Gastroesophageal sphincter (tissue), 3 donors: Measurements from ENCODE around the gene GPR153.

ENCODE experiments used
- POLR2A ChIP-seq, 2 donors: fragments of 450-650 bp; IDR thresholded peaks; one replicate each; pipeline ENCODE4 v1.6.1; 2017; ENCODE audit warnings: antibody characterized with exemption in 2 of 2, mild to moderate bottlenecking in 2 of 2, moderate library complexity in 1 of 2
- POLR2AphosphoS5 ChIP-seq: sonication (generic); formaldehyde crosslinking; IDR thresholded peaks from one replicate; pipeline ENCODE4 v1.6.1; 2017; ENCODE audit warnings: antibody characterized with exemption
- TF ChIP-seq, protein P1 (sequence below), 4 experiments: fragments of 200-600 bp in 2 of 4; fragments of 450-650 bp in 2 of 4; sonication (generic) in 1 of 4; IDR thresholded peaks; one replicate each; pipeline ENCODE4 v1.5.1; 2017 to 2019; ENCODE audit warnings: antibody characterized with exemption in 4 of 4, mild to moderate bottlenecking in 2 of 4, moderate library complexity in 2 of 4

DNA sequence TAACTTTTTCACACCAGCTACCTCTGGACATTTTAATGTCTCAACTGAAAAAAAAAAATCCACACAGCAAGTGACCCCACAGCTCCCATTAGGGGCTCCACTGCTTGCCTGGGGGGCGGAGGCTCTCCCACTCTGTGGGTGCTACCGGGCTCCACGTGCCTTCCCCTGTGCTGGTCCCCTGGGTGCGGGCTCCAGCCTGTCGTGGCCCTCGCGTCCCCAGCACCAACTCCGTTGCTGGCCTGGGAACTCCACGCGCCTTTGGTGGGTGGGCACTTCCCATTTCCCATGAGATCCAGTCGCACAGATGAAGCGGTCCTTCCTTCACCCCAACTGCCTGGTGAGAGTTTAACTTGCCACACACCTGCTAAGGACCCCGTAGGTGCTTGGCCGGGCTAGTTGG is 27.1 kb upstream of the GPR153 start:
- TF ChIP-seq, protein P1, sequence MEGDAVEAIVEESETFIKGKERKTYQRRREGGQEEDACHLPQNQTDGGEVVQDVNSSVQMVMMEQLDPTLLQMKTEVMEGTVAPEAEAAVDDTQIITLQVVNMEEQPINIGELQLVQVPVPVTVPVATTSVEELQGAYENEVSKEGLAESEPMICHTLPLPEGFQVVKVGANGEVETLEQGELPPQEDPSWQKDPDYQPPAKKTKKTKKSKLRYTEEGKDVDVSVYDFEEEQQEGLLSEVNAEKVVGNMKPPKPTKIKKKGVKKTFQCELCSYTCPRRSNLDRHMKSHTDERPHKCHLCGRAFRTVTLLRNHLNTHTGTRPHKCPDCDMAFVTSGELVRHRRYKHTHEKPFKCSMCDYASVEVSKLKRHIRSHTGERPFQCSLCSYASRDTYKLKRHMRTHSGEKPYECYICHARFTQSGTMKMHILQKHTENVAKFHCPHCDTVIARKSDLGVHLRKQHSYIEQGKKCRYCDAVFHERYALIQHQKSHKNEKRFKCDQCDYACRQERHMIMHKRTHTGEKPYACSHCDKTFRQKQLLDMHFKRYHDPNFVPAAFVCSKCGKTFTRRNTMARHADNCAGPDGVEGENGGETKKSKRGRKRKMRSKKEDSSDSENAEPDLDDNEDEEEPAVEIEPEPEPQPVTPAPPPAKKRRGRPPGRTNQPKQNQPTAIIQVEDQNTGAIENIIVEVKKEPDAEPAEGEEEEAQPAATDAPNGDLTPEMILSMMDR (IDR thresholded peaks at IDR 0.05), result no peak
- no peak for TF ChIP-seq POLR2AphosphoS5
- no peak for TF ChIP-seq POLR2A (IDR thresholded peaks at IDR 0.05)
